ENCODE results near the gene PHIP.

DNA sequence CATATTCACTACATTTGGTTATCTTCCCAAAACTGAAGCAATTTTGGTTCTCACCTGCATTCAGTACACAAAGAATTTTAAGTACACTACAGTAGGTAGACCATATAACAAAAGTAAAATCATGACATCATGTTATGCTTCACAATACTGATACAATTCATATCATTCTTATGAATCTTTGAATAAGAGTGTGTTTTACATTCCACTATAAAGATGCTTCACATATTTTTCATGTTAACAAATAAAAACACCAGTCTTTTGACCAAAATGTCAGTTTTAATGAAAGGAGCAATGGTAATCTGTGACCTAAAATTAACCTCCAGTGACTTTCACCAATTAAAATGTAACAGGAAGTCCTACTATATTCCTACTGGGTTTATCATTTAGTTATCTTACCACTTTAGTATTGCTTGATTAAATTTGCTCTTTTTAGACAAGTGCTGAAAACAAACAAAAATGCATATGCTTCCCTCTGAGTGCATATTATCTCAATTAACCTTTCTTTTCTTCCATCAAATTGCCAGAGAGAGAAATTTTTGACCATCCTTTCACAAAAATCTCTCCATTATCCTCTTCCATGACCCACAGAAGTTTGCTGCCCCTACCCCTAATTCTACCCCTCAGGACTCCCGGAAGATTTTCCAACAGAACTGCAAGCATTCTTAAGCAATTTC lies 49.3 kb downstream of the PHIP start:
- TF ChIP-seq CTCF (IDR thresholded peaks at IDR 0.05) (no peak), POLR2A (IDR thresholded peaks at IDR 0.05) (no peak), POLR2AphosphoS5 (IDR thresholded peaks at IDR 0.05) (no peak)

Data from suprapubic skin (tissue), 4 donors.